GM18499 (cell line): ENCODE results near the gene MEIS3.

Experiments used
- ATAC-seq: cut with Tn5 transposase; IDR thresholded peaks from one replicate; pipeline ENCODE4 v1.9.1; 2021; ENCODE audit warnings: moderate number of reproducible peaks; ENCODE audit not compliant: insufficient read depth, unreplicated experiment

Gene MEIS3

DNA sequence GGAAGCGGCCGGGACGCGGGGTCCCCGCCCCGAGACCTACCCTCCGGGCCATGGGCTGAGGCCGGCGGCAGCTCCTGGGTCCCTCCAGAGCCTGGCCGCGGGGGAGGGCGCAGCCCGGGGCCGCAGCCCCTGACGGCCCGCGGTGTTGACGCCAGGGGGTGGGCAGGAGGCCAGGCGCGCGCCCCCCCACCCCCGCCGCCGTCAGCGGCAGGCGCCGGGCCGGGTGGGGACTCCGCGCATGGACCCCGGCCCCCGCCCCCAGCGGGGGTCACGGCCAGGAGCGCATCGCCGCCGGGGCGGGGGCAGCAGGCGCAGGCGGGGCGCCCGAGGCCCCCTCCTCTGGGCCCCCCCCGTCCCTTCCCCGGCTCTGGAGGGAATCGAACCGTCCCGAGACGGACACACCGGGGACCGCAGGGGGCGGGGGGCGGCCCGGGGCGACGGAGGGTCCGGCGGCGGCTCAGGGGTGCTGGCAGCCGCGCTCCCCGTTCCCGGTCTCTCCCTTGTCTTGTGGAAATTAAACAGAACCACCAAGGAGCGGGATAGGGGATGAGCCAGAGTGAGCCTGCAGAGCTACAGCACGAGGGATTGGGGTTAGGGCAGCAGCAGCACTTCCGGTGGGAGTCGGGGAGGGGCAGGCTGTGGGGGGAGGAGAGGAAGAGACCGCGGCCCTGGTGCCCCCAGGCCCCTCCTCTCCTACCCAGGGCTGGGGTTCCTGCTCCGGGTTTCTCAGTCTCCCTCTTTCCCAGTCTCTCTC lies at the start of gene MEIS3:
TSS of gene MEIS3 (minus strand) at position 498 of the 754 bp plus-strand sequence. CDS start at position 52, 446 bp downstream.
- no peak for ATAC-seq

- ATAC-seq: no peak
Measured at GRCh38 chr19:47467914-47468313, 48.6 kb upstream of the MEIS3 start.

- no peak for ATAC-seq
Measured at GRCh38 chr19:47465957-47466356, 46.6 kb upstream of the MEIS3 start.

DNA sequence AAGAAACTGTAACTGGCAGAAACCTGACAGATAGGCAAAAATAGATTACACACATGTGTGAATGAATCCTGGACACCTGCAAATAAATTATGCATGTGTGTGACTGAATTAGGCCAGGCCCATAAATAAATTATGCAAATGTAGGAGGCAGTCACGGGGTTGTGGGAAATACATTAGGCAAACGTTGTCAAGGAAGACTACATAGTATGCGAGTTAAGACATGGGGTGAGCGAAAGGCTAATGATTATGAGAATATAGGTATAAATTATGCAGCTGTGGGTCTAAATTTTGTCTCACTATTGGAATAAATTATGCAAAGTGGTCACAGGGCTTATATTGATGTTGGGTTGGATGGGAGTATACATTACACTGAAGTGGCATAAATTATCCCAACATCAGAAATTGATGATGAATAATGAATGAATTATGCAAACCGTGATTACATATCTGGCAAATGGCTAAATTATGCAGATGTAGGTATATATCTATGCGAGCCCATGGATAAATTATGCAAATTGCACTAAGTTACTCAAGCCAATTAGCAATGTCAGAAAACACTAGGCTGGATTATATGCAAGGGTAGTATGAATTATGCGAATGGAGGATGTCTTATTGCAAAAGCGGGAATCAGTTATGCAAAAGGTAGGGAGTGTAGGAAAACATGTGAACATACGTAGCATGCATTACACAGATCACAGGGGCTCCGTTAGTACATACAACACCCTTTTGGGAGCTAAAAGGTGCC lies 45.5 kb upstream of the MEIS3 start:
- ATAC-seq: no peak

DNA sequence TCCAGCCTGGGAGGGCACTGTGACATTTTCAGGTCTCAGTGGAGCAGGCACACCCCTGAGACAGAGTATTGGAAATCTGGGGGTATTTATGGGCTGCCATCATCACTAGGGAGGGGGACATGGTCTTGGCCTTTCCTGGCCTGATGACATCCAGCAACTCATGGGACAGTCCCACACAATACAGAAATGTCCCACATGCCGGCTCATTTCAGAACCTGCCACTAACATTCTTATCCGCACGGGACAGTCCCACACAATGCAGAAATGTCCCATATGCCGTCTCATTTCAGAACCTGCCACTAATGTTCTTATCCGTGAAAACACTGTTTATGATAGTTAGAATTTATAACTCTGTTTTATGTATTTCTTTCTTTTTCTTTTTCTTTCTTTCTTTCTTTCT lies 42.5 kb upstream of the MEIS3 start:
- ATAC-seq: no peak

DNA sequence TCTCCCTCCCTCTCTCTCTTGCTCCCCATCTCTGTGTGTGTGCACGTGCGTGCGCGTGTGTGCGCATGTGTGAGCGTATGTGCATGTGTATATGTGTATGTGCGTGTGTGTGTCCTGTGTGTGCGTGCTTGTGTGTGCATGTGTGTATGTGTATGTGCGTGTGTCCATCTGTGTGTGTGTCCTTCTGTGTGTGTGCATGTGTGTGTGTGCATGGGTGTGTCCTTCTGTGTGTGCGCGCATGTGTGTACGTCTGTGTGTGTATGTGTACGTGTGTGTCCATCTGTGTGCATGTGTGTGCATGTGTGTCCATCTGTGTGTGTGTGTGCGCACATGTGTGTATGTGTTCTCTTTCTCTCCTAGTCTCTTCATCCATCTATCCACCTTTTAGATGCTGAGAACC lies 40.1 kb upstream of the MEIS3 start:
- no peak for ATAC-seq

- no peak for ATAC-seq
Measured at GRCh38 chr19:47458672-47459071, 39.3 kb upstream of the MEIS3 start.

GRCh38 chr19:47456721-47457474 lies 37.6 kb upstream of the MEIS3 start:
- ATAC-seq: no peak

DNA sequence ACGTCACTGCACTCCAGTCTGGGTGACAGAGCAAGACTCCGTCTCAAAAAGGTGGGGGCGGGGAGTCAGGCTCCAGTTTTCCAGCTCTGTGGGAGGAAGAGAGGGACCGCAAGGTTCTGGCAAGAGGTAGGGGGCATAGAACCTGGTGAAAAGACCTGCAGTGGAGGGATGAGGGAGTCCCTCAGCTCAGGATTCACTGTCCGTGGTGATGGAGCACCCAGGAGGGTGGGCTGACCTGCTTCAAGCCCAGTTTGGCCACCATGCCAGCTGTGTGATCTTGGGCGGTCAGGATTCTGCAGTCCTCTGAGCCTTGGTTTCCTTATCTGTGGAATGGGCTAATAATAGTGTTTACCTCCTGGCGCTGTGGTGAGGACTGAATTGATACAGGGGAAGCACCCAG lies 31.2 kb upstream of the MEIS3 start:
- no peak for ATAC-seq

DNA sequence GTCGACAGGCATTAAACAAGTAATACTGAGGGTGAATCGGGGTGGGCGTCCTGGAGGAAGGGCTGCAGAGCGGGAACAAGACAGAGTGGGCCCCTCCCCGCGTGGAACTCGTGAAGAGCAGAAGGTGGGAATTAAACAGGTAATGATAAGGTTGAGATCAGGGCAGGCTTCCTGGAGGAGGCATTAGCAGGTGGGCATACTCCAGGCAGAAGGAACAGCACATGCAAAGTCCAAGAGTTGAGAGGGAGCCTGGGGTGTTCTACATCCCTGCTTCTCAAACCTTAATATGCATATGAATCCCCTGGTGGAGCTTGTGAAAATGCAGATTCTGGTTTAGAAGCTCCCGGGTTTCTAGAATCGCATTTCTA lies 29.0 kb upstream of the MEIS3 start:
- ATAC-seq: no peak

- no peak for ATAC-seq
Measured at GRCh38 chr19:47447470-47448359, 28.4 kb upstream of the MEIS3 start.

GRCh38 chr19:47446534-47447469 lies 27.5 kb upstream of the MEIS3 start:
- ATAC-seq: no peak

DNA sequence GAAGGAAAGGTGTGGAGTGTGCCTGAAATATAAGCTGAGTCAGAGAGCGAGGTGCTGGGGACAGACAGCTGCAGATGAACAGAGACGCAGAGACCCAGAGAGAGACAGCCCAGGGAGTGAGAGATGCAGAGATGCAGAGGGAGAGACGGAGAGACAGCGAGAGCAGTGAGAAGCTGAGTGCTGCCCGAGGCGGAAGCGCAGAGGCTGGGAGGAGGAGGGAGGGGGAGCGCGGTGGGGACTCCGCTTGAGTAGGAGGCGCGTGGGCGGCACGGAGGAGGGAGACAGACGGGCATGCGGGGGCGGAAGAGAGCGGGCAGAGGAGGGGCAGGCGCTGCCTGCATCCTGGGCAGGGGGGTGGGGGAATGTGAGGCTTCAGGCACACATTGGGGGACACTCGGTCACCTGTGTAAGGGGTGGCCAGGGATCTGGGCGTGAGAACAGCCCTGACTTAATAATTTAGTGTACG lies 26.6 kb upstream of the MEIS3 start:
- no peak for ATAC-seq

DNA sequence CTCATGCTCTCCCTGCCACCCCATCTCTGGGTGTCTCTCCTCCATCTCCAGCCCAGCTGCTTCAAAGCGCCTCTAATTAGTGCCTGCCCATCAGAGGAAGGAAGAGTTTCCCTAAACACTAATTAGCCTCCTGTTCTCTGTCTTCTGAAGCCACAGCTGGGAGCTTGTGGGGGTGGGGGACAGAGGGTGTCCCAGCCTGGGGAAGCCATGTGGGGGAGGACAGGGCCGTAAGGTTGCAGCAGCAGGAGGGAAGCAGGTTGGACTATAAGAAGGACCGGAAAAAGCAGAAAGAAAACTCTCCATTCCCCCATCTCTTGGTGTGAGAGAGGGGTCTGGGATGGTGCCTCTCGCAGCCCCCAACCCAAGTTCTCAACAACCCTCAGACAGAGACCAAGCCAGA lies 26.2 kb upstream of the MEIS3 start:
- ATAC-seq: no peak

DNA sequence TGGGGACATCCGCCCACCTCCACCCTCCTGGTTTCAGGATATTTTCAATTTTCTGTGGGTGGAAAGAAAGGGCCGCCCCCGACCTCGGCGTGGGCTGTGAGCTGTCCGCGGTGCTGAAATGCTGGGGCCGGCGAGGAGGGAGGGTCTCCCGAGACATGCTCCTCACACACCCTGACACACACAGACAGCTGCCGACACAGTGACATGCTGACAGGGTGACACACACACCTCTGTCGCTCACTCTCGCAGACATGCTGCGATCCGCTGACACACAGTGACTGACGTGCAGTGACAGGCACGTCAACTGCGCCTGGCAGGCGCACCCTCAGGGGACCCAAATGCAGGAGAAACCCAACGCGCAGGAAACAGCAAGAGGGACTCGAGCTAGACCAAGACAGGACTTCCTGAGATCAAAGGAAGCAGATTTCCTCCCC lies 25.1 kb upstream of the MEIS3 start:
- ATAC-seq: no peak

- ATAC-seq: no peak
Measured at GRCh38 chr19:47443331-47443730, 24.0 kb upstream of the MEIS3 start.

DNA sequence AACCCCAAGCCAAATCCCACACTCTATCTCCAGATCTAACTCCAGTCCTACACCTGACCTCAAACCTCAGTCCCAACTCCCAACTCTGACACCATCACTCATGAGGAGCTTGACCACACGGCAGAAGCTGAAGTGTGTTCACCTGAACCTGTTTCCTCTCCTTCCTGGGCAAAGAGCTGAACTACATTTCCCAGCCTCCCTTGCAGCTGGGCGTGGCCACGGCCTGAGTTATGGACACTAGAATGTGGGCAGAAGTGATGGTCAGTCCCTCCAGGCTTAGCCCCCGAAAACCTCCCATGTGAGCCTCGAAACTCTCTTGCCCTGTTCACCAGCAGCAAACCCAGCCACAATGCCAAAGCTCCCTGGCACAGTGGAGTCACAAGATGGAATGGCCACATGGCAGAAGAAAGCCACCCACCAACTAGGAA lies 19.5 kb upstream of the MEIS3 start:
- ATAC-seq: no peak

GRCh38 chr19:47437500-47437899 lies 18.2 kb upstream of the MEIS3 start:
- ATAC-seq: no peak
